GM06990 (cell line): ENCODE data around the gene DBX1.

Experiments used
- DNase-seq: peaks from one replicate; pipeline ENCODE4 v3.0.0-alpha.2; 2011; ENCODE audit not compliant: insufficient read length; ENCODE audit errors: extremely low read depth
- H3K27me3 ChIP-seq: replicated peaks from 2 replicates; pipeline ENCODE4 v1.6.0; 2011; ENCODE audit warnings: low read length; ENCODE audit not compliant: control insufficient read depth, insufficient read depth
- H3K36me3 ChIP-seq: 2 replicates; pipeline ENCODE4 v1.5.1; 2011; ENCODE audit warnings: low read length; ENCODE audit not compliant: control insufficient read depth, insufficient read depth
- H3K4me3 ChIP-seq: replicated peaks from 2 replicates; pipeline ENCODE4 v1.5.1; 2011; ENCODE audit warnings: low read depth, mild to moderate bottlenecking, control low read depth, low read length
- CTCF ChIP-seq: IDR thresholded peaks from 2 replicates; pipeline ENCODE4 v1.5.1; 2011; ENCODE audit warnings: low read length, control low read depth, mild to moderate bottlenecking, inconsistent platforms; ENCODE audit not compliant: insufficient read depth, poor library complexity, severe bottlenecking

DBX1 gene

GRCh38 chr11:20192641-20193040 lies 32.4 kb upstream of the DBX1 start:
- H3K4me3 ChIP-seq, result no peak overlapping the region
- DNase-seq, result no peak
- H3K36me3 ChIP-seq, result no peaks in the 10 kb centered on the region
- no peak for TF ChIP-seq CTCF
- H3K27me3 ChIP-seq, result no peaks in the 10 kb centered on the region

GRCh38 chr11:20192151-20192550 lies 31.9 kb upstream of the DBX1 start:
- no peak overlapping the region for H3K4me3 ChIP-seq
- H3K27me3 ChIP-seq, result no peaks in the 10 kb centered on the region; the same call in 1 of the 2 replicates
- no peaks in the 10 kb centered on the region for H3K36me3 ChIP-seq
- DNase-seq, result no peak
- TF ChIP-seq CTCF, result no peak

GRCh38 chr11:20178976-20179375 lies 18.7 kb upstream of the DBX1 start:
- no peak for DNase-seq
- Histone ChIP-seq H3K27me3 (no peaks in the 10 kb centered on the region; the same call in none of the 2 replicates), H3K4me3 (no peak overlapping the region), H3K36me3 (no peaks in the 10 kb centered on the region)
- no peak for TF ChIP-seq CTCF

- Histone ChIP-seq H3K36me3 (no peaks in the 10 kb centered on the region), H3K27me3 (no peaks in the 10 kb centered on the region; the same call in none of the 2 replicates)
- TF ChIP-seq CTCF, result no peak
Observed at GRCh38 chr11:20177136-20177535, 16.9 kb upstream of the DBX1 start.

GRCh38 chr11:20172721-20173447 lies 12.6 kb upstream of the DBX1 start:
- no peak for DNase-seq
- Histone ChIP-seq H3K36me3 (no peaks in the 10 kb centered on the region), H3K27me3 (no peaks in the 10 kb centered on the region; the same call in 1 of the 2 replicates), H3K4me3 (no peak overlapping the region)
- no peak for TF ChIP-seq CTCF

More at GRCh38 chr11:20177136-20177535, 16.9 kb upstream of the DBX1 start:
- no peak for DNase-seq
- no peak overlapping the region for H3K4me3 ChIP-seq
